B cell (primary cell): ENCODE measurements around the gene MEGF8.

ENCODE experiments used
- CTCF ChIP-seq: fragments of 200-600 bp; IDR thresholded peaks from one replicate; pipeline ENCODE4 v1.8.0; 2022; ENCODE audit warnings: antibody characterized with exemption, mild to moderate bottlenecking
- EZH2 ChIP-seq: IDR thresholded peaks from 2 replicates; pipeline ENCODE4 v1.6.1; 2012; ENCODE audit warnings: borderline replicate concordance, low read depth, mild to moderate bottlenecking, moderate library complexity, low read length; ENCODE audit not compliant: insufficient read depth, poor library complexity, severe bottlenecking

GRCh38 chr19:42362891-42363440 lies 37.5 kb downstream of the MEGF8 start:
- TF ChIP-seq CTCF (no peak), EZH2 (no peak)
